ENCODE measurements around the gene CCDC74A.
"Not testable (repeated sequence)": the region's sequence is repeated elsewhere in the genome, so short reads cannot be mapped to it uniquely, and the experiment has no call there.

DNA sequence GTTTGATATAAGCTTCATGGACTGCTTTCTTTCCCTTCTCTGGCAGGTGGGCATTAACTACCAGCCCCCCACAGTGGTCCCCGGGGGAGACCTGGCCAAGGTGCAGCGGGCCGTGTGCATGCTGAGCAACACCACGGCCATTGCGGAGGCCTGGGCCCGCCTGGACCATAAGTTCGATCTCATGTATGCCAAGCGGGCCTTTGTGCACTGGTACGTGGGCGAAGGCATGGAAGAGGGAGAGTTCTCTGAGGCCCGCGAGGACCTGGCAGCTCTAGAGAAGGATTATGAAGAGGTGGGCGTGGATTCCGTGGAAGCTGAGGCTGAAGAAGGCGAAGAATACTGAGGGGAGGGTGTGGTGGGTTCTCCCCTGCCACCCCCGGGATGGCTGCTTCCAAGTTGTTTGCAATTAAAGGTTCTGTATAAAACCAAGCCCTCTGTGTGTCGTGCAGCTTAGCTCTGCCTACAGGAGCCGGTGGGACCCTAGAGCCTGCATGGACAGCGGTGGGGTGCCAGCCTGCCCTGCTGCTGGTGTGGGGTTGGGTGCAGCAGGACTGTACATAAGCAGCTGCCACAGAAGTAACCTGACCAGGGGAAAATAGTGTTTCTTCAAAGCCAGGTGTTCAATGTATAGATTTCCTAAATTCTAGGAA lies 45.1 kb upstream of the CCDC74A start:
- TF ChIP-seq, protein P1, sequence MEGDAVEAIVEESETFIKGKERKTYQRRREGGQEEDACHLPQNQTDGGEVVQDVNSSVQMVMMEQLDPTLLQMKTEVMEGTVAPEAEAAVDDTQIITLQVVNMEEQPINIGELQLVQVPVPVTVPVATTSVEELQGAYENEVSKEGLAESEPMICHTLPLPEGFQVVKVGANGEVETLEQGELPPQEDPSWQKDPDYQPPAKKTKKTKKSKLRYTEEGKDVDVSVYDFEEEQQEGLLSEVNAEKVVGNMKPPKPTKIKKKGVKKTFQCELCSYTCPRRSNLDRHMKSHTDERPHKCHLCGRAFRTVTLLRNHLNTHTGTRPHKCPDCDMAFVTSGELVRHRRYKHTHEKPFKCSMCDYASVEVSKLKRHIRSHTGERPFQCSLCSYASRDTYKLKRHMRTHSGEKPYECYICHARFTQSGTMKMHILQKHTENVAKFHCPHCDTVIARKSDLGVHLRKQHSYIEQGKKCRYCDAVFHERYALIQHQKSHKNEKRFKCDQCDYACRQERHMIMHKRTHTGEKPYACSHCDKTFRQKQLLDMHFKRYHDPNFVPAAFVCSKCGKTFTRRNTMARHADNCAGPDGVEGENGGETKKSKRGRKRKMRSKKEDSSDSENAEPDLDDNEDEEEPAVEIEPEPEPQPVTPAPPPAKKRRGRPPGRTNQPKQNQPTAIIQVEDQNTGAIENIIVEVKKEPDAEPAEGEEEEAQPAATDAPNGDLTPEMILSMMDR (conservative IDR thresholded peaks at IDR 0.05; ENCODE audit: low read length): not testable (repeated sequence)
- not testable (repeated sequence) for TF ChIP-seq EZH2phosphoT487 (IDR thresholded peaks at IDR 0.05; ENCODE audit: borderline replicate concordance)
